VCaP (cell line): ENCODE measurements around the gene IL17C.

Experiments used
- H3K27ac ChIP-seq: fragments of 450-650 bp; 2 replicates; pipeline ENCODE4 v1.5.1; 2017
- CTCF ChIP-seq: fragments of 450-650 bp; conservative IDR thresholded peaks from 2 replicates; pipeline ENCODE4 v1.5.1; 2017; ENCODE audit warnings: mild to moderate bottlenecking, moderate library complexity

Gene IL17C

DNA sequence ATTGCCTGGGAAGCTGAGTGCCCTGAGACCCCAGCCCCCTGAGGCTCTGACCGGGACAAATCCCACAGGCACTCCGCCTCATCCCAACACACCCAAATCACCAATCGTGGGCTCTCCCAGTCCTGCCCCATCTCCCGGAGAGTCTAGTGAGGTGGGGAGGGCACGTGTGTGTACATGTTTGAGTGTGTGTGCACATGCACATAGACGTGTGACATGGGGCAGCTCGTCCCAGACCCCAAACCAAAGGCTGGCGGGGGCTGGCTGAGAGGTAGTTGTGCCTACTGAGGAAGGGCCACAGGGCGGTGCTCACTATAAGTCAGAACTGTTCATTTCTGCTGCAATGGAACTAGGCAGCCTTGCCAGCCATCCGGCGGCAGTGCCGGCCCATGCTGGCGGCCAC is 39.3 kb downstream of the IL17C start:
- no peak for TF ChIP-seq CTCF
- no peak overlapping the region for H3K27ac ChIP-seq

DNA sequence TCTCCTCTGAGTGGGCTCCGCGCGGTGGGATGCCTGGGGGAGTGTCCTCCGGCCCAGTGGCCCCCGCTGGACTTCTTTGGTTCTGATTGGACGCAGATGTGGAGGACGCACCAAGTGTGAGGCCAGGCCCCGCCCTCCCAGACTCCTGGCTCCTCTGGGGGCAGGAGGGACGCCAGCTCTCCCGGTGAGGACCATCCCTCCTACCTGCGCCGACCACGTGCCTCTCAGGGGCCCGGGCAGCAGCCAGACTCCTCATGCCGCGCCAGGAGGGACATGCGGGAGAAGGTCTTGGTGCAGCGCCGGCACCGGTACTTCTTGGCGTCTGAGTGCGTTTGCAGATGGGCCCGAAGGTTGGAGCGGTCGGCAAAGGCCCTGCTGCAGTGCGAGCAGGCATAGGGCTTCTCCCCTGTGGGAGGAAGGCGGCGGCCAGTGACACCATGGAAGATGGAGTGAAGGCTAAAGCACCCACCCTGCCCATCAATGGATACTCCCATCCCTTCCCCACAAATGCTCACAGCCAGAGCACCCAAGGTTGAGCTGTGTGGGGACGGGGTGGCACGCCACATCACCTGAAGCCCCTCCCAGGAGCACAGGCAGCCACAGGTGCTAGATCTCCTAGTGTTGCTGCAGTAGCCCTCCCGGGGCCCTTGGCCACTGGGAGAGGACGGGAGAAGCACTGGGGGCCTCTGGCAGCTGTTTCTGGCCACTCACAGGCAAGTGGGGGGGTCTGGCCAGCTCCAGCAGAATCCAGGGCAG is 40.0 kb downstream of the IL17C start:
- no peak overlapping the region for H3K27ac ChIP-seq
- TF ChIP-seq CTCF = no peak

DNA sequence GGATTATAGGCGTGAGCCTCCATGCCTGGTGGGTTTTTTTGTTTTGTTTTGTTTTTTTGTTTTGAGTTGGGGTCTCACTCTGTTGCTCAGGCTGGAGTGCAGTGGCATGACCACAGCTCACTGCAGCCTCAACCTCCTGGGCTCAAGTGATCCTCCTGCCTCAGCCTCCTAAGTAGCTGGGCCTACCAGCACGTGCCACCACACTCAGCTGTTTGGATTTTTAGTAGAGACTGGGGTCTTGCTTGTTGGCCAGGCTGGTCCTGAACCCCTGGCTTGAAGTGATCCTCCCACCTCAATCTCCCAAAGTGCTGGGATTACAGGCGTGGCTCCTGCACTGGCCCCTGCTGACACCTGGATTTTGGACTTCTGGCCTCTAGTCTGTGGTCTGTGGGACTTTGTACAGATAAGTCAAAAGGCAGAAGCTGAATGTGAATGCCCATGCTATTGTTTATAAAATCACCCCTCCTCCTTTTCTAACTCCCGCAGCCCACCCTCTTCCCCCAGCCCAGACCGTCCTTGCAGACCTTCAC is 42.2 kb downstream of the IL17C start:
- H3K27ac ChIP-seq = no peak overlapping the region
- no peak for TF ChIP-seq CTCF

- H3K27ac ChIP-seq = no peak overlapping the region
- peak; percentile 59 for TF ChIP-seq CTCF
Measured at GRCh38 chr16:88681084-88681680, 42.8 kb downstream of the IL17C start.

DNA sequence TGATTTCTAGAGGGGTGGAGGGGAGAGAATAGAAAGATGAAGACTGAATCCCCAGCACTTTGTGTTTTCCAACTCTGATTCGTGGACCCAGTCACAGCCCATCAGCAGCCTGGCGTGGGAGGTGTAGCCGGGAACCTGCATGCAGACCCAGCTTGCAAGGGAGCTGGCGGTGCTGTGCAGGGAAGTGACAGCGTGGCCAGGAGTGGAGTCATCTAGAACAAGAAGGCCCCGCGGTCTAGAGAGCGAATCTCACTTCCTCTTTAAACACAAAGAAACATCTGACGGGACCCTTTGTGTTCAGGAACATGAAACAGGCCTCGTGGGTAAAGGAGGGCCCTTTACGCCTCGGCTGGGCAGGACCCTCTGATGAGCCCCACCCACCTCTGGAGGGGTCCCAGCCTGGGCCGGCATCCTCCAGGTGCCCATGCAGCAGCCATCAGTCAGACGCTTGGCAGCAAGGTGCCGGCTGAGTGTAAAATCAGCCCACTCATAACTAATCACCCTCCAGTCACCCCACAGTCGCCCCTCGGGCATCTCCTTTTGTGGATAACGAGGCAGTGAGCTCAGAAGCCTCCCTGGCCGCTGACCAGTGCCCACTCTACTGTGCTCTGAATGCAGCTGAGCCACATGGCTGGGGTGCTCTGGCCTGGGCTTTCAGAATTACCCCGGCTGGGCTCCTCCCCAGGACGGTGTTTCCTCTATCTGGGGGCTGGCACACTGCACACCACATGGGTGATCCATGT is 43.5 kb downstream of the IL17C start:
- H3K27ac ChIP-seq = no peak overlapping the region
- TF ChIP-seq CTCF = no peak

GRCh38 chr16:88684569-88685155 is 46.3 kb downstream of the IL17C start:
- no peak for TF ChIP-seq CTCF
- H3K27ac ChIP-seq = no peak overlapping the region
